HepG2 (cell line): Measurements from ENCODE around the gene TRAPPC10. TPM values are rescaled to one million over a fixed set of nuclear protein-coding genes. Genes with fewer than 3 reads are reported as not detected.

Source experiments
- ATAC-seq: fragments of 200-7000 bp; cut with Tn5 transposase; 3 replicates; pipeline ENCODE4 v1.9.1; 2020; ENCODE audit warnings: mild to moderate bottlenecking, moderate library complexity
- BruUV-seq: library from RNA; stranded (reverse); fragments of 400-500 nt; replicated peaks from 2 replicates; lab custom pipeline; 2021; lab: Mats Ljungman, UMichigan
- CTCF ChIA-PET: fragments of 300-600 bp; formaldehyde crosslinking; extraction: SDS; loops from one replicate; lab custom pipeline; 2021; ENCODE audit warnings: low total read pairs, inconsistent platforms, low intra/inter-chr PET ratio; lab: Yijun Ruan, JAX
- POLR2A ChIA-PET: fragments of 350-600 bp; sonication (Branson Sonifier 250); formaldehyde crosslinking; loops from one replicate; lab custom pipeline; 2020; ENCODE audit warnings: antibody characterized with exemption, inconsistent platforms; lab: Yijun Ruan, JAX
- DNase-seq: peaks from one replicate; pipeline ENCODE4 v3.0.0-alpha.2; 2015; ENCODE audit warnings: low spot score
- FAIRE-seq: peaks from 3 replicates; lab custom pipeline; 2011; peaks lifted over from hg19 to GRCh38; lab: Jason Lieb, UNC
- H2AFZ ChIP-seq: one replicate; pipeline ENCODE4 v1.6.1; 2011; ENCODE audit warnings: low read length, inconsistent platforms
- H3K27ac ChIP-seq: fragments of 300-600 bp; 3 replicates; pipeline ENCODE4 v1.8.0; 2011; ENCODE audit warnings: mixed run types, mild to moderate bottlenecking, mixed read lengths, low read length, inconsistent platforms; ENCODE audit not compliant: insufficient read depth; ENCODE audit errors: extremely low read length
- H3K27me3 ChIP-seq, 2 experiments: fragments of 200-600 bp in 1 of 2; 2 replicates in 1 of 2; 3 replicates in 1 of 2; pipeline versions ENCODE4 v1.6.0 to v1.8.0; 2011; ENCODE audit warnings: low read length in 2 of 2, mild to moderate bottlenecking in 2 of 2, moderate library complexity in 2 of 2, inconsistent platforms in 1 of 2; ENCODE audit not compliant: insufficient read depth in 2 of 2, control insufficient read depth in 1 of 2
- H3K36me3 ChIP-seq, 2 experiments: fragments of 200-600 bp in 1 of 2; replicated peaks in 1 of 2; 2 replicates in 1 of 2; 3 replicates in 1 of 2; pipeline versions ENCODE4 v1.5.1 to v1.8.0; 2011; ENCODE audit warnings: low read length in 2 of 2, inconsistent platforms in 1 of 2; ENCODE audit not compliant: insufficient read depth in 2 of 2, control insufficient read depth in 1 of 2
- H3K4me1 ChIP-seq: 2 replicates; pipeline ENCODE4 v1.5.1; 2012; ENCODE audit warnings: low read length, inconsistent platforms; ENCODE audit not compliant: insufficient read depth
- H3K4me2 ChIP-seq: 2 replicates; pipeline ENCODE4 v1.6.0; 2011; ENCODE audit warnings: low read depth, low read length, inconsistent platforms
- H3K4me3 ChIP-seq, 3 experiments: fragments of 200-600 bp in 1 of 3; sonication (generic), shearing (Covaris generic) in 1 of 3; replicated peaks in 1 of 3; 2 replicates each; pipeline ENCODE4 v1.5.1; 2011 to 2016; ENCODE audit warnings: low read length in 3 of 3, inconsistent platforms in 2 of 3, low read depth in 2 of 3, mild to moderate bottlenecking in 2 of 3, control low read depth in 1 of 3, mixed read lengths in 1 of 3; ENCODE audit not compliant: insufficient read depth in 1 of 3
- H3K79me2 ChIP-seq: one replicate; pipeline ENCODE4 v1.6.1; 2011; ENCODE audit warnings: low read length, inconsistent platforms; ENCODE audit not compliant: insufficient read depth
- H3K9ac ChIP-seq: 2 replicates; pipeline ENCODE4 v1.6.0; 2011; ENCODE audit warnings: mild to moderate bottlenecking, low read depth, low read length, inconsistent platforms; ENCODE audit not compliant: insufficient read depth
- H3K9me3 ChIP-seq: 2 replicates; pipeline ENCODE4 v1.5.1; 2012; ENCODE audit warnings: mild to moderate bottlenecking, low read length
- H4K20me1 ChIP-seq: 2 replicates; pipeline ENCODE4 v1.6.0; 2011; ENCODE audit warnings: inconsistent platforms, mild to moderate bottlenecking, low read length, moderate library complexity; ENCODE audit not compliant: insufficient read depth
- ELF4 ChIP-seq: sonication (generic); formaldehyde crosslinking; IDR thresholded peaks from 2 replicates; pipeline ENCODE4 v1.5.0; 2020; ENCODE audit warnings: missing genetic modification reagents, mild to moderate bottlenecking, moderate library complexity, borderline replicate concordance
- EZH2 ChIP-seq: conservative IDR thresholded peaks from 2 replicates; pipeline ENCODE4 v1.6.1; 2012; ENCODE audit warnings: mild to moderate bottlenecking, low read depth, low read length, moderate library complexity
- MZF1 ChIP-seq: sonication (generic); formaldehyde crosslinking; IDR thresholded peaks from 2 replicates; pipeline ENCODE4 v1.8.1; 2023; ENCODE audit warnings: mild to moderate bottlenecking, missing genetic modification reagents, borderline replicate concordance
- NAIF1 ChIP-seq: sonication (generic); formaldehyde crosslinking; IDR thresholded peaks from 2 replicates; pipeline ENCODE4 v1.5.0; 2020; ENCODE audit warnings: mild to moderate bottlenecking, missing genetic modification reagents, borderline replicate concordance
- NCOA1 ChIP-seq: sonication (generic); formaldehyde crosslinking; IDR thresholded peaks from 2 replicates; pipeline ENCODE4 v1.9.0; 2021; ENCODE audit warnings: missing genetic modification reagents
- PAX8 ChIP-seq: sonication (generic); formaldehyde crosslinking; IDR thresholded peaks from 2 replicates; pipeline ENCODE4 v1.8.0; 2022; ENCODE audit warnings: mild to moderate bottlenecking, missing genetic modification reagents, borderline replicate concordance
- PRDM4 ChIP-seq: sonication (generic); formaldehyde crosslinking; IDR thresholded peaks from 2 replicates; pipeline ENCODE4 v1.9.0; 2021; ENCODE audit warnings: missing genetic modification reagents, borderline replicate concordance
- UBTF ChIP-seq: sonication (generic); formaldehyde crosslinking; IDR thresholded peaks from 2 replicates; pipeline ENCODE4 v1.4.0; 2020; ENCODE audit warnings: mild to moderate bottlenecking, missing genetic modification reagents
- ZBTB2 ChIP-seq: sonication (generic); formaldehyde crosslinking; IDR thresholded peaks from 2 replicates; pipeline ENCODE4 v1.8.0; 2022; ENCODE audit warnings: low read depth, missing genetic modification reagents
- ZBTB42 ChIP-seq: sonication (generic); formaldehyde crosslinking; IDR thresholded peaks from 2 replicates; pipeline ENCODE4 v1.5.0; 2020; ENCODE audit warnings: mild to moderate bottlenecking, missing genetic modification reagents
- ZNF337 ChIP-seq: sonication (generic); formaldehyde crosslinking; IDR thresholded peaks from 2 replicates; pipeline ENCODE4 v1.5.1; 2020; ENCODE audit warnings: missing genetic modification reagents, low read depth, mild to moderate bottlenecking, borderline replicate concordance
- ZNF773 ChIP-seq: sonication (generic); formaldehyde crosslinking; IDR thresholded peaks from 2 replicates; pipeline ENCODE4 v1.4.0; 2020; ENCODE audit warnings: missing genetic modification reagents, borderline replicate concordance
- ZSCAN22 ChIP-seq: sonication (generic); formaldehyde crosslinking; IDR thresholded peaks from 2 replicates; pipeline ENCODE4 v1.4.0; 2020; ENCODE audit warnings: mild to moderate bottlenecking, missing genetic modification reagents
- WGBS: methylation state at CpG from one replicate; pipeline ENCODE4 v1.1.6; 2017; ENCODE audit warnings: low lambda C conversion rate; 5-methylcytosine and 5-hydroxymethylcytosine counted together
- in situ Hi-C: cut with HindIII; loops from 2 replicates; pipeline ENCODE4 v1.10.0; 2017; ENCODE audit warnings: low pct_unique_long_range_greater_than_20kb; ENCODE audit not compliant: extremely low pct_ligation_motif_present
- intact Hi-C: fragments of 100-400 bp; cut with micrococcal nuclease; formaldehyde crosslinking; loops from one replicate; pipeline ENCODE4 v1.10.0; 2022; ENCODE audit not compliant: unreplicated experiment
- polyA plus RNA-seq, 8 experiments: library from polyadenylated mRNA; depleted of rRNA in 3 of 8; stranded (reverse) in 7 of 8; unstranded in 1 of 8; fragments of >200 nt; fragmentation: Illumina TruSeq in 4 of 8; extraction: Trizol in 4 of 8; gene quantifications; 2 replicates each; pipeline versions ENCODE4 v1.2.1 to v1.2.3, GENCODE V29; 2011 to 2016; ENCODE audit warnings: low read depth in 4 of 8, missing spikeins in 1 of 8, mixed read lengths in 1 of 8; ENCODE audit not compliant: insufficient read depth in 1 of 8
- total RNA-seq, 5 experiments: library from RNA; depleted of rRNA; stranded (reverse); fragments of >200 nt; fragmentation: Illumina TruSeq; extraction: Trizol; gene quantifications; 2 replicates each; pipeline ENCODE4 v1.2.3, GENCODE V29; 2016; ENCODE audit warnings: low read depth in 1 of 5

The TRAPPC10 gene
- total and polyA plus RNA-seq, 2 of the 13 experiments (the other 11 are each of a cell fraction or from before 2014, with no cell fraction given) = 10.6 to 16.5 TPM

GRCh38 chr21:44078411-44078981, 66.4 kb downstream of the TRAPPC10 start (continued):
- no peak for TF ChIP-seq ZNF337 (CRISPR knock-in tag)
- TF ChIP-seq EZH2 = no peak
- no peak for TF ChIP-seq ZBTB2 (CRISPR knock-in tag)
- TF ChIP-seq MZF1 (CRISPR knock-in tag) = no peak

- BruUV-seq = no TSS peak
- CTCF ChIA-PET = no interaction called here
- no peak overlapping the region for H3K4me3 ChIP-seq
- H3K9ac ChIP-seq = no peak overlapping the region
- H4K20me1 ChIP-seq = no peaks in the 10 kb centered on the region
- ATAC-seq (no peak), FAIRE-seq (no peak), DNase-seq (no peak)
- no peak overlapping the region for H3K27ac ChIP-seq
- no peaks in the 10 kb centered on the region for H3K4me1 ChIP-seq
- intact Hi-C loops = no loop called here
- no peak overlapping the region for H3K4me2 ChIP-seq
- in situ Hi-C loops = no loop called here
- H3K9me3 ChIP-seq = no peaks in the 10 kb centered on the region
- H3K36me3 ChIP-seq = peaks cover 14 to 74% of the 10 kb centered on the region in 2 experiments
- 95% methylated on average over 3 of the region's 3 CpGs for WGBS
- no peak overlapping the region for H2AFZ ChIP-seq
- no peaks in the 10 kb centered on the region for H3K79me2 ChIP-seq
- H3K27me3 ChIP-seq = no peaks in the 10 kb centered on the region
- POLR2A ChIA-PET = no interaction called here
- TF ChIP-seq PAX8 (CRISPR knock-in tag) = no peak
- TF ChIP-seq NAIF1 = no peak
- TF ChIP-seq ELF4 (CRISPR knock-in tag) = no peak
- no peak for TF ChIP-seq ZNF773 (CRISPR knock-in tag)
- TF ChIP-seq UBTF (CRISPR knock-in tag) = no peak
- no peak for TF ChIP-seq ZBTB42
- no peak for TF ChIP-seq PRDM4 (CRISPR knock-in tag)
- no peak for TF ChIP-seq NCOA1 (CRISPR knock-in tag)
- no peak for TF ChIP-seq ZSCAN22 (CRISPR knock-in tag)
Observed at GRCh38 chr21:44079446-44079845, 67.3 kb downstream of the TRAPPC10 start.
